ENCODE measurements around the gene DCLK1. TPM values are rescaled to one million over a fixed set of nuclear protein-coding genes. Genes with fewer than 3 reads are reported as not detected.

DCLK1 gene
- total and polyA plus RNA-seq, 4 donors: 0.04 to 0.56 (median 0.20) TPM

DNA sequence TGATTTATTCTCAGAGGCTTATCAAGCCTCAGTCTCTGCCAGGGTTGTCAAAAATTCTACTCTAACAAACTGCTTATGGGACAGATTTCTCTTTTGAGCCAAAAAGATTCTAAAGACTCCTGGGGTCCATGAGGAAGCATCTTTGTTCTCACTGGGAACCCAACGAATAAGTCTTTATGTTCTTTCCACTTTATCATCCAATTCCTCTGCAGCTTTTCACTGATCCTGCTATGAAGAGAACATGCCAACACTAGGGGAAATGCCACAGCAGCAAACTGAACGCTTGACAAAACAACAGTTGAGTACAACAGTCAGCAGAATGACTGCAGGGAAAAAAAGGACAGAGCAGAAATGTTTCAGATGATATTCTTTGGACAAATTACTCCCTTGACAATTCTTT lies 22.2 kb downstream of the DCLK1 start:
- H3K9me3 ChIP-seq (ENCODE audit: control insufficient read depth in 4 of 4, low read length in 3 of 4): no peaks in the 10 kb centered on the region
- H3K9ac ChIP-seq (ENCODE audit: low read depth in 1 of 2, low read length in 2 of 2): no peak overlapping the region
- peaks cover 0 to 4% (median 1%) of the 10 kb centered on the region in 4 donors for H3K27me3 ChIP-seq (ENCODE audit: control insufficient read depth in 4 of 4, insufficient read depth in 4 of 4, low read length in 3 of 4)
- 47% methylated on average over 2 of the region's 2 CpGs for WGBS
- no peaks in the 10 kb centered on the region for H3K4me1 ChIP-seq (ENCODE audit: control insufficient read depth in 4 of 4, insufficient read depth in 4 of 4, low read length in 3 of 4)
- H3K4me3 ChIP-seq (ENCODE audit: low read depth in 1 of 3, low read length in 3 of 3): no peak overlapping the region
- no peaks in the 10 kb centered on the region for H3K36me3 ChIP-seq (ENCODE audit: control insufficient read depth in 4 of 4, insufficient read depth in 3 of 4, low read depth in 1 of 4, low read length in 3 of 4)
- TF ChIP-seq FOXA2 (IDR thresholded peaks at IDR 0.05) (no peak), EGR1 (IDR thresholded peaks at IDR 0.05; ENCODE audit: low read depth in 2 of 2) (no peak), RAD21 (IDR thresholded peaks at IDR 0.05) (no peak), HNF4G (IDR thresholded peaks at IDR 0.05) (no peak), FOXA1 (IDR thresholded peaks at IDR 0.05) (no peak), RXRA (IDR thresholded peaks at IDR 0.05) (no peak), YY1 (IDR thresholded peaks at IDR 0.05) (no peak), GABPA (IDR thresholded peaks at IDR 0.05 in 1 of 2, conservative IDR thresholded peaks at IDR 0.05 in 1 of 2) (no peak)
- TF ChIP-seq, protein P1, sequence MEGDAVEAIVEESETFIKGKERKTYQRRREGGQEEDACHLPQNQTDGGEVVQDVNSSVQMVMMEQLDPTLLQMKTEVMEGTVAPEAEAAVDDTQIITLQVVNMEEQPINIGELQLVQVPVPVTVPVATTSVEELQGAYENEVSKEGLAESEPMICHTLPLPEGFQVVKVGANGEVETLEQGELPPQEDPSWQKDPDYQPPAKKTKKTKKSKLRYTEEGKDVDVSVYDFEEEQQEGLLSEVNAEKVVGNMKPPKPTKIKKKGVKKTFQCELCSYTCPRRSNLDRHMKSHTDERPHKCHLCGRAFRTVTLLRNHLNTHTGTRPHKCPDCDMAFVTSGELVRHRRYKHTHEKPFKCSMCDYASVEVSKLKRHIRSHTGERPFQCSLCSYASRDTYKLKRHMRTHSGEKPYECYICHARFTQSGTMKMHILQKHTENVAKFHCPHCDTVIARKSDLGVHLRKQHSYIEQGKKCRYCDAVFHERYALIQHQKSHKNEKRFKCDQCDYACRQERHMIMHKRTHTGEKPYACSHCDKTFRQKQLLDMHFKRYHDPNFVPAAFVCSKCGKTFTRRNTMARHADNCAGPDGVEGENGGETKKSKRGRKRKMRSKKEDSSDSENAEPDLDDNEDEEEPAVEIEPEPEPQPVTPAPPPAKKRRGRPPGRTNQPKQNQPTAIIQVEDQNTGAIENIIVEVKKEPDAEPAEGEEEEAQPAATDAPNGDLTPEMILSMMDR (IDR thresholded peaks at IDR 0.05; ENCODE audit: low read depth, low read length, missing input control): no peak
- TF ChIP-seq, protein P2, sequence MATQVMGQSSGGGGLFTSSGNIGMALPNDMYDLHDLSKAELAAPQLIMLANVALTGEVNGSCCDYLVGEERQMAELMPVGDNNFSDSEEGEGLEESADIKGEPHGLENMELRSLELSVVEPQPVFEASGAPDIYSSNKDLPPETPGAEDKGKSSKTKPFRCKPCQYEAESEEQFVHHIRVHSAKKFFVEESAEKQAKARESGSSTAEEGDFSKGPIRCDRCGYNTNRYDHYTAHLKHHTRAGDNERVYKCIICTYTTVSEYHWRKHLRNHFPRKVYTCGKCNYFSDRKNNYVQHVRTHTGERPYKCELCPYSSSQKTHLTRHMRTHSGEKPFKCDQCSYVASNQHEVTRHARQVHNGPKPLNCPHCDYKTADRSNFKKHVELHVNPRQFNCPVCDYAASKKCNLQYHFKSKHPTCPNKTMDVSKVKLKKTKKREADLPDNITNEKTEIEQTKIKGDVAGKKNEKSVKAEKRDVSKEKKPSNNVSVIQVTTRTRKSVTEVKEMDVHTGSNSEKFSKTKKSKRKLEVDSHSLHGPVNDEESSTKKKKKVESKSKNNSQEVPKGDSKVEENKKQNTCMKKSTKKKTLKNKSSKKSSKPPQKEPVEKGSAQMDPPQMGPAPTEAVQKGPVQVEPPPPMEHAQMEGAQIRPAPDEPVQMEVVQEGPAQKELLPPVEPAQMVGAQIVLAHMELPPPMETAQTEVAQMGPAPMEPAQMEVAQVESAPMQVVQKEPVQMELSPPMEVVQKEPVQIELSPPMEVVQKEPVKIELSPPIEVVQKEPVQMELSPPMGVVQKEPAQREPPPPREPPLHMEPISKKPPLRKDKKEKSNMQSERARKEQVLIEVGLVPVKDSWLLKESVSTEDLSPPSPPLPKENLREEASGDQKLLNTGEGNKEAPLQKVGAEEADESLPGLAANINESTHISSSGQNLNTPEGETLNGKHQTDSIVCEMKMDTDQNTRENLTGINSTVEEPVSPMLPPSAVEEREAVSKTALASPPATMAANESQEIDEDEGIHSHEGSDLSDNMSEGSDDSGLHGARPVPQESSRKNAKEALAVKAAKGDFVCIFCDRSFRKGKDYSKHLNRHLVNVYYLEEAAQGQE (IDR thresholded peaks at IDR 0.05): no peak
- DNase-seq (ENCODE audit: low spot score): no peak
- H3K27ac ChIP-seq (ENCODE audit: low read depth in 1 of 2, low read length in 2 of 2): no peak overlapping the region

DNA sequence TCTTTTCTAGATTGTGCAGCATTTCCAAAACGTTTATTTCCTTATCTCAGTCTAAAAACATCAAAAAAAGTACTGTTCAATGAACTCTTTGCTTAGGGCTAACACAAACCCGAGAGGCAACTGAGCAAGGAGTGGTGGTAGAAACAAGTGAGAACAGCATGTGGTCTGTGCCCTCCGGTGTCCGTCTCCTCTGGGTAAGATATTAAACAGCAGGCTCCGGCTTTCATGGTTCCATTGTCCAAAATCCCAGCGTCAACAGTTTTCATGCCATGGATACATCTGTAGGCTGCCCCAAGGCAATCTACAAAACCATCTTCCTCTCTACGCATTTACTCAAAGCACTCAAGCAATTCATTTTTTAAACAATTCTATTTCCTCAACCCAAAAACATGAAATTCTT lies 22.8 kb downstream of the DCLK1 start:
- TF ChIP-seq, protein P3, sequence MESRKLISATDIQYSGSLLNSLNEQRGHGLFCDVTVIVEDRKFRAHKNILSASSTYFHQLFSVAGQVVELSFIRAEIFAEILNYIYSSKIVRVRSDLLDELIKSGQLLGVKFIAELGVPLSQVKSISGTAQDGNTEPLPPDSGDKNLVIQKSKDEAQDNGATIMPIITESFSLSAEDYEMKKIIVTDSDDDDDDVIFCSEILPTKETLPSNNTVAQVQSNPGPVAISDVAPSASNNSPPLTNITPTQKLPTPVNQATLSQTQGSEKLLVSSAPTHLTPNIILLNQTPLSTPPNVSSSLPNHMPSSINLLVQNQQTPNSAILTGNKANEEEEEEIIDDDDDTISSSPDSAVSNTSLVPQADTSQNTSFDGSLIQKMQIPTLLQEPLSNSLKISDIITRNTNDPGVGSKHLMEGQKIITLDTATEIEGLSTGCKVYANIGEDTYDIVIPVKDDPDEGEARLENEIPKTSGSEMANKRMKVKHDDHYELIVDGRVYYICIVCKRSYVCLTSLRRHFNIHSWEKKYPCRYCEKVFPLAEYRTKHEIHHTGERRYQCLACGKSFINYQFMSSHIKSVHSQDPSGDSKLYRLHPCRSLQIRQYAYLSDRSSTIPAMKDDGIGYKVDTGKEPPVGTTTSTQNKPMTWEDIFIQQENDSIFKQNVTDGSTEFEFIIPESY (IDR thresholded peaks at IDR 0.05): no peak
- TF ChIP-seq RXRA (IDR thresholded peaks at IDR 0.05): no peak
- no peak for TF ChIP-seq TAF1 (conservative IDR thresholded peaks at IDR 0.05)
- TF ChIP-seq, protein P4, sequence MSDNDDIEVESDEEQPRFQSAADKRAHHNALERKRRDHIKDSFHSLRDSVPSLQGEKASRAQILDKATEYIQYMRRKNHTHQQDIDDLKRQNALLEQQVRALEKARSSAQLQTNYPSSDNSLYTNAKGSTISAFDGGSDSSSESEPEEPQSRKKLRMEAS (IDR thresholded peaks at IDR 0.05): no peak
- TF ChIP-seq, protein P1 (IDR thresholded peaks at IDR 0.05; ENCODE audit: low read depth, low read length, missing input control): no peak
- TF ChIP-seq YY1 (IDR thresholded peaks at IDR 0.05): no peak
- TF ChIP-seq, protein P5, sequence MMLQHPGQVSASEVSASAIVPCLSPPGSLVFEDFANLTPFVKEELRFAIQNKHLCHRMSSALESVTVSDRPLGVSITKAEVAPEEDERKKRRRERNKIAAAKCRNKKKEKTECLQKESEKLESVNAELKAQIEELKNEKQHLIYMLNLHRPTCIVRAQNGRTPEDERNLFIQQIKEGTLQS (IDR thresholded peaks at IDR 0.05): no peak
- no peak for TF ChIP-seq FOXA2 (IDR thresholded peaks at IDR 0.05)
- no peak for TF ChIP-seq HNF4A (conservative IDR thresholded peaks at IDR 0.05)
- TF ChIP-seq JUND (IDR thresholded peaks at IDR 0.05): no peak
- TF ChIP-seq HNF4G (IDR thresholded peaks at IDR 0.05): no peak
- Histone ChIP-seq H3K27ac (ENCODE audit: low read depth in 1 of 2, low read length in 2 of 2) (no peak overlapping the region), H3K4me3 (ENCODE audit: low read depth in 1 of 3, low read length in 3 of 3) (no peak overlapping the region), H3K36me3 (ENCODE audit: control insufficient read depth in 4 of 4, insufficient read depth in 3 of 4, low read depth in 1 of 4, low read length in 3 of 4) (no peaks in the 10 kb centered on the region), H3K27me3 (ENCODE audit: control insufficient read depth in 4 of 4, insufficient read depth in 4 of 4, low read length in 3 of 4) (peaks cover 0 to 4% (median 1%) of the 10 kb centered on the region in 4 donors), H3K4me1 (ENCODE audit: control insufficient read depth in 4 of 4, insufficient read depth in 4 of 4, low read length in 3 of 4) (no peaks in the 10 kb centered on the region), H3K9me3 (ENCODE audit: control insufficient read depth in 4 of 4, low read length in 3 of 4) (no peaks in the 10 kb centered on the region), H3K9ac (ENCODE audit: low read depth in 1 of 2, low read length in 2 of 2) (no peak overlapping the region)
- 70% methylated on average over 7 of the region's 7 CpGs for WGBS
- no peak for DNase-seq (ENCODE audit: low spot score)
